Tibial artery (tissue), 4 donors: ENCODE data around the gene WDR6.
"Not testable (repeated sequence)": the region's sequence is repeated elsewhere in the genome, so short reads cannot be mapped to it uniquely, and the experiment has no call there.

Experiments used
- DNase-seq, 2 donors: peaks; one replicate each; pipeline ENCODE4 v3.0.0-alpha.2; 2019
- H3K27ac ChIP-seq, 2 donors: fragments of 200-600 bp; sonication (generic) in 1 of 2; 1 replicate in 1 of 2; 2 replicates in 1 of 2; pipeline ENCODE4 v1.5.1; 2018 to 2019; ENCODE audit warnings: mild to moderate bottlenecking in 1 of 2
- H3K27me3 ChIP-seq, 2 donors: fragments of 200-600 bp; sonication (generic) in 1 of 2; one replicate each; pipeline versions ENCODE4 v1.5.1 to v1.6.0; 2016 to 2019
- H3K36me3 ChIP-seq, 3 donors: fragments of 200-600 bp; sonication (generic) in 2 of 3; one replicate each; pipeline ENCODE4 v1.5.1; 2016 to 2019; ENCODE audit warnings: mild to moderate bottlenecking in 2 of 3
- H3K4me1 ChIP-seq, 4 donors: fragments of 200-600 bp; sonication (generic) in 2 of 4; 1 replicate in 3 of 4; 2 replicates in 1 of 4; pipeline ENCODE4 v1.5.1; 2016 to 2019
- H3K4me3 ChIP-seq, 2 donors: fragments of 200-600 bp; sonication (generic) in 1 of 2; 1 replicate in 1 of 2; 2 replicates in 1 of 2; pipeline ENCODE4 v1.5.1; 2018 to 2019; ENCODE audit warnings: mild to moderate bottlenecking in 2 of 2
- H3K9me3 ChIP-seq, 3 donors: fragments of 200-600 bp; sonication (generic) in 1 of 3; one replicate each; pipeline ENCODE4 v1.5.1; 2016 to 2019
- CTCF ChIP-seq, 2 experiments: fragments of 200-600 bp in 1 of 2; fragments of 450-650 bp in 1 of 2; IDR thresholded peaks; one replicate each; pipeline ENCODE4 v1.5.1; 2017 to 2019; ENCODE audit warnings: antibody characterized with exemption in 2 of 2, mild to moderate bottlenecking in 1 of 2, moderate library complexity in 1 of 2
- intact Hi-C: fragments of 100-400 bp; cut with DNase I; formaldehyde crosslinking; loops from one replicate; pipeline ENCODE4 v1.15.0; 2023; ENCODE audit warnings: low total_unique reads

The WDR6 gene

DNA sequence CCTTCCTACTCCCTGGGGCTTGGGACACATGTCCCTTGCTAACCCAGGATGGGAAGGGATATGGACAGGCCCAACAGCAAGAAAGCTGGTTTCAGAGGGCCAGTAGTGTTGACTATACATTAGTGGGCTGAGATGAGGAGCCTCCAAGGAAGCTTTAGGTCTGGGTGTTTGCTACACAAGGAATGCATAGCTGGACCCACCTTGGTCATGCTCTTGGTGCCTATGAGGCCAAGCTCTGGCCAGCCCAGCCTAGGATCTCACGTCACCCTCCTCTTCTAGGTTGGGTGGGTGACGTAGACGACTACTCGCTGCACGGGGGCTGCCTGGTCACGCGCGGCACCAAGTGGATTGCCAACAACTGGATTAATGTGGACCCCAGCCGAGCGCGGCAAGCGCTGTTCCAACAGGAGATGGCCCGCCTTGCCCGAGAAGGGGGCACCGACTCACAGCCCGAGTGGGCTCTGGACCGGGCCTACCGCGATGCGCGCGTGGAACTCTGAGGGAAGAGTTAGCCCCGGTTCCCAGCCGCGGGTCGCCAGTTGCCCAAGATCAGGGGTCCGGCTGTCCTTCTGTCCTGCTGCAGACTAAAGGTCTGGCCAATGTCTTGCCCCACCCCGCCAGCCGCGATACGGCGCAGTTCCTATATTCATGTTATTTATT lies 653 bp upstream of the WDR6 start:
- Histone ChIP-seq H3K36me3 (peaks cover 0 to 38% (median 6%) of the 10 kb centered on the region in 3 donors), H3K27ac (peak overlapping the region; percentile 92 to 97), H3K4me3 (peak overlapping the region; percentile 72 to 77), H3K4me1 (peaks cover 0 to 18% (median 17%) of the 10 kb centered on the region in 4 donors), H3K9me3 (no peaks in the 10 kb centered on the region), H3K27me3 (no peaks in the 10 kb centered on the region)
- DNase-seq, result peak; percentile 40 to 85
- intact Hi-C loops, result no loop called here
- TF ChIP-seq CTCF (IDR thresholded peaks at IDR 0.05), result no peak

DNA sequence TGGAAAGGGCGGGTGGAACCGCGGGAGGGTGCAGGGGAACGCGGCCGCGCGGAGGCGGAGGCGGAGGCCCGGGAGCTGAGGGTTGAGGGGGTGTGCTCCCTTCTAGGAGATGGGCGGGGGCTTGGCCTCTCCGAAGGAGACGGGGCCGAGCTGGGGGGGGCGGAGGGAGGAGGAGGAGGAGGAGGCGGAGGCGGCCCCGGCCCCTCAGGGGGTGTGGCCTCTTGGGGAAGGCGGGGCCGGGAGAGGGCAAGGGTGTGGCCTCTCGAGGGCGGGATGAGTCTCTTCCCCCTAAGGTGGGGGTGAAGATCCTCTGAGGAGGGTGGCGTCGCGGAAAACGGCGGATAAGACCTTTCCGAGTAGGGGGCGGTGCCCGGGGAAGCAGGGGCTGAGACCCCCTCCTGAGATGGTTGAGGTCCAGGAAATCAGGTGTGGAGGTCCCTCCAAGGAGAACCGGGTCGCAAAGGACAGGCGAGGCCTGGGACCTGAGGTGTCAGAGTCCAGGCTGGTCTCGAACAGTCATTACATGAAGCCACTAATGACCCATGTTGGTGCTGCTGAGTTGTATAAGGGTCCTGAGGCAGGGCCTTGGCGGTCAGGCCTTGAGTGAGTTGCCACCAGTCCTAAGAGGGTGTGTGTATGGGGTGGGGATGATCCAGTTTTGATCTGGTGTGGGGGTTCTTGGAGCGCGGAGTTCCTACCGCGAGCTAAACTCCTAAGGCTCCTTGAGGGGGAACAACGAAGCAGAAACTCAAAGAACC lies 759 bp downstream of the WDR6 start:
- H3K27ac ChIP-seq, result peak overlapping the region; percentile 92 to 97
- peaks cover 0 to 28% (median 18%) of the 10 kb centered on the region in 4 donors for H3K4me1 ChIP-seq
- TF ChIP-seq CTCF (IDR thresholded peaks at IDR 0.05), result no peak
- peak; percentile 87 to 94 for DNase-seq
- intact Hi-C loops, result no loop called here
- H3K9me3 ChIP-seq, result no peaks in the 10 kb centered on the region
- H3K36me3 ChIP-seq, result peaks cover 0 to 46% (median 16%) of the 10 kb centered on the region in 3 donors
- no peaks in the 10 kb centered on the region for H3K27me3 ChIP-seq
- H3K4me3 ChIP-seq, result peak overlapping the region; percentile 72 to 77

DNA sequence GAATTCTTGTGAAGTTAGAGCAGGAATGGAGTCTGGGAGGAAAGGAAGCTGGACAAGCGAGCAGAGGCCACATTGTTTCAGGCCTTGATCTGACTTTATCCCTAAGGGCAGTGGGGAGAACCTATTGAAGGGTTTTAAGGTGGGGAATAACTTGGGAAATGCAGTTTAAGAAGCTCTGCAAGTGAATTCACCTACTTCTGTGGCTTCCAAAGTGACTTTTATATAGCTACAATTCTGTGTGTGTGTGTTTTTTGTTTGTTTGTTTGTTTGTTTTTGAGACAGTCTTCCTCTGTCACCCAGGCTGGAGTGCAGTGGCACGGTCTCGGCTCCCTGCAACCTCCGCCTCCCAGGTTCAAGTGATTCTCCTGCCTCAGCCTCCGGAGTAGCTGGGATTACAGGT lies 1.4 kb downstream of the WDR6 start:
- intact Hi-C loops, H3K27me3 ChIP-seq, H3K9me3 ChIP-seq, DNase-seq: not testable (repeated sequence)
- H3K4me1 ChIP-seq, result peaks cover 0 to 32% (median 18%) of the 10 kb centered on the region in 4 donors
- peaks cover 0 to 47% (median 18%) of the 10 kb centered on the region in 3 donors for H3K36me3 ChIP-seq
- H3K27ac ChIP-seq, result peak overlapping the region; percentile 92 to 97
- H3K4me3 ChIP-seq, result peak overlapping the region in 1 of 2 donors; percentile 72

DNA sequence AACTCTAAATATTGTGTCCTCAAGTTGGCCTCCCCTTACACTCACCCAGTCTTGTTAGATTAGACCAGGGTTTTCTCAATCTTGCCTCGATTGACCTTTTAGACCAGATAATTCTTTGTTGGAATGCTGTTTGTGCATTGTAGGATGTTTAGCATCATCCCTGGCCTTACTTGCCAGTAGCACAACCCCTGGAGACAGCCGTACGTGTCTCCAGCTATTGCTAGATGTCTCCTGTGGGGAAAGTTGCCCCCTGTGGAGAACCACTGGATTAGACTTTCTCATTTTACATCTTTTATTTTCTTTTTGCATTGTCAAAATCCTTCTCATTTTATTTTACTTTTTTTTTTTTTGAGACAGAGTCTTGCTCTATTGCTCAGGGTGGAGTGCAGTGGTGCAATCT lies 2.2 kb downstream of the WDR6 start:
- no peak for DNase-seq
- no peaks in the 10 kb centered on the region for H3K27me3 ChIP-seq
- H3K4me1 ChIP-seq, result peaks cover 0 to 32% (median 18%) of the 10 kb centered on the region in 4 donors
- no peaks in the 10 kb centered on the region for H3K9me3 ChIP-seq
- no peak for TF ChIP-seq CTCF (IDR thresholded peaks at IDR 0.05)
- no peak overlapping the region for H3K27ac ChIP-seq
- H3K36me3 ChIP-seq, result peaks cover under 1 to 49% (median 24%) of the 10 kb centered on the region in 3 donors
- no peak overlapping the region for H3K4me3 ChIP-seq
- intact Hi-C loops, result no loop called here

- H3K27me3 ChIP-seq, result no peaks in the 10 kb centered on the region
- peaks cover 18 to 69% (median 37%) of the 10 kb centered on the region in 3 donors for H3K36me3 ChIP-seq
- no peak for TF ChIP-seq CTCF (IDR thresholded peaks at IDR 0.05)
- H3K9me3 ChIP-seq, result no peaks in the 10 kb centered on the region
- no peak overlapping the region for H3K27ac ChIP-seq
- intact Hi-C loops, result no loop called here
- DNase-seq, result no peak
- peaks cover 0 to 35% (median 18%) of the 10 kb centered on the region in 4 donors for H3K4me1 ChIP-seq
- H3K4me3 ChIP-seq, result no peak overlapping the region
Measured at GRCh38 chr3:49012441-49013017, 5.3 kb downstream of the WDR6 start.
